ENCODE measurements around the gene VPS26C. TPM values are rescaled to one million over a fixed set of nuclear protein-coding genes. Genes with fewer than 3 reads are reported as not detected.

VPS26C gene
- total RNA-seq, 1 donor from 2014 or later: 49.9 TPM

DNA sequence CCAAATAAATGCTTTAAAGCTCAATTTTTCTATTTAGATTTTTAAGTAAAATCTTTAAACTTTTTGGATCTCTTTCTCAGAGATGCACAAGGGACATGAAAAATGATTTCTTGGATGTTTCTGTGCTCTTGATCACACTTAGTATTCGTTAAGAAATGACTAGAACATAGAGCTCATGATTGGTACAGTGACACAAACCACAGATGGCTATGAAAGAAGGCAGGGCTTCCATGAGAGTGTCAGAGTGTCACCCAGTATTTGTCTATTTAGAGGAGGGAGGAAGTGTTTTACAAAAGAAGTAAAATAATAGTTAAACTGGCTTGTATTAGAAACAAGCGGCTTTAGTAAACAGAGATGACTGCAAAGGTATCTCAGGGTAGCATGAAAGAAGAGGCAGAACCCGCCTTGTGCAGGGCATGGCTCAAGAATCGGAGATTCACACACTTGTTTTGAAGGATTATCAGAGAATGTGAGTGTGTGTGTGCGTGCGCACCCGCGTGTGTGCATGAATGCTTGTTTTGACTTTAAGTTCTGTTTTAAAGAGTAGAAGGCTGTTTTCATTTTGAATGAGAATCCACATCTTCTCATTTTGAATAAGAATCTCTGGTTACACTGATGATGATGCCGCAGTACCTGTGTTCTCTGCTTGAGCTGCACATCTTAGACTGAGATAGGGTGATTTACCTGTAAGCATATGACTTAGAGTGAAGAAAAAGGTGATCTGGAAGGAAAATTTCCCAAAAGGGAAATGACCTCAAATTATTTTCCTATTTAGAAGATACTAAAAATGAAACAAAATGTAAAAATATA is 82.1 kb downstream of the VPS26C start:
- intact Hi-C loops (cut with micrococcal nuclease): no loop called here
- DNase-seq (no peak), ATAC-seq (no peak)

DNA sequence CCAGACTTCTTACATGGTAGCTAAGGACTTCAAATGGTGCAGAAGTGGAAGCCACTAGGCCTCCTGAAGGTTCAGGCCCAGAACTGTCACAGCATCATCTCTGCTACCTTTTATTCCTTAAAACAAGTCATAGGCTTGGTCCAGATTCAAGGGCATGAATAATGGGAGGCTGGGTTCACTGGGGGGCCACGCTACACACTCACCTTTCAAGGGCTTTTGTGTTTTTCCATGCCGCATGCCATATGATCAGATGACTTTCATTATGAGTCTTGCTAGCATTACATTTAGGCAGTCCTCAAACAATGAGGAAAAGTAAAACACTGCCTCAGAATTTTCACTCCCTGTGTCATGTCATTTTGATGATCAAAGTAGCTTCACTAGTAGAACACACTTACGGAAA is 83.4 kb downstream of the VPS26C start:
- intact Hi-C loops (cut with micrococcal nuclease): no loop called here
- no peak for DNase-seq
- no peak for ATAC-seq

DNA sequence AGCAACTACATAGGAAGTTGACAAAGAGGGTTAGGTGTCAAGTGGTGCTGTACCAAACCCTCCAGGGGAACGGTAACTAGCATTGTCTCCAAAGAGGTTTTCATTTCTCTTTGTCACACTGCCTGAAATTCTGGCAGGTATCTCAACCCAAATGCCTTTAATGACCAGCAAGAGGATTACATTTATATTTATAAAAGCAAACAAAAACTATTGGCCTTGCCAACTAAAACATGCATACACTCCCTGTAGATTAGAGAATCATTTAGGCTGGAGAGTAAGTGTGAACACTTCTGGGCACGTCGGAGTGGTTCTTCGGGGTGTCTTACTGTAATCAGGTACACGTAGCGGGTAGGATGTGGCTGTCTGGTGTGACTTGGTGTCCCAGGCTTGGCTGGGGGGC is 84.9 kb downstream of the VPS26C start:
- intact Hi-C loops (cut with micrococcal nuclease): no loop called here
- peak; percentile 25 for ATAC-seq
- no peak for DNase-seq

DNA sequence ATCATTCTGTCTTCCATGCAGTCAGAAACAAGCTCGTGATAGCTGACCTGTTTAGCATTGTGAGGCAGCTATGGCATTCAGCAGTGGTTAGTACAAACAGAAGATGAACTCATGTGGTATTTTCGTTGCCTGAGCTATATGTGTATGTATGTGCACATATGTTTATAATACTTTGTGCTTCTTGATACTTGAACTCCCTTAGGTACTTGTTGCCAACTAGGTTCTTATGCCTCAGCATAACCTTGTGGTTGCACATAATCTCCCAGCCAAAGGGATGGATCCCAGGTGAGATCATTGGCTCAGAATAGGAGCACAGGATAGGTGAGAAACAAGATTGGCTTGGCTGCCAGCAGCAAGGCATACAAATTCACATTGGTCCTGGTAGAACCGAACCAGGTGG is 86.1 kb downstream of the VPS26C start:
- intact Hi-C loops (cut with micrococcal nuclease): no loop called here
- DNase-seq (no peak), ATAC-seq (peak; percentile 80)

DNA sequence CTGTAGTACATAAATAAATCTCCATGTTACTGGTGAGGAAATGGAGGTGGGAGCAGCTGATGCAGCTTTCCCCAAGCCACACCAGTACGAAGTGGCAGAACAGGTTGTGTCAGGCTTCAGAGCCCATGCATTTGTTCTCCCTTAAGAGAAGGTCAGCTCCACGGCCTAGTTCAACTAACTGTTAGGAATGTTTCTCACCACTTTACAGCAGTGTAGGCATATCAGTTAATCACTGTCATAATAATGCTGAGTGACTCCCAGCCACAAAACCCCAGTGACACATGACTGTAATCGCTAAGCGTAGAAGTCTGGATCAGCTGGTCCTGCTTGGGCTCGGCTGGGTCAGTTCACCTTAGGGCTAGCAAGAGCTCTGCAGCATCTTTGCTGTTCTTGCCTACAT is 90.4 kb downstream of the VPS26C start:
- no peak for DNase-seq
- ATAC-seq: no peak
- intact Hi-C loops (cut with micrococcal nuclease): no loop called here

Other genes with a start within 250 kb of the VPS26C start
- gene PIGP, start 194.3 kb downstream of the VPS26C start, total RNA-seq: 36.8 TPM
- gene TTC3, start 194.1 kb downstream of the VPS26C start, total RNA-seq: 37.0 TPM
- 67.1 TPM for gene DYRK1A, start 99.4 kb upstream of the VPS26C start, total RNA-seq